GM18526 (cell line): ENCODE measurements around the gene SLC2A4.

Experiments used
- POLR2A ChIP-seq: IDR thresholded peaks from 3 replicates; pipeline ENCODE4 v1.6.1; 2011; ENCODE audit not compliant: insufficient read length; ENCODE audit errors: extremely low read depth

SLC2A4 gene

DNA sequence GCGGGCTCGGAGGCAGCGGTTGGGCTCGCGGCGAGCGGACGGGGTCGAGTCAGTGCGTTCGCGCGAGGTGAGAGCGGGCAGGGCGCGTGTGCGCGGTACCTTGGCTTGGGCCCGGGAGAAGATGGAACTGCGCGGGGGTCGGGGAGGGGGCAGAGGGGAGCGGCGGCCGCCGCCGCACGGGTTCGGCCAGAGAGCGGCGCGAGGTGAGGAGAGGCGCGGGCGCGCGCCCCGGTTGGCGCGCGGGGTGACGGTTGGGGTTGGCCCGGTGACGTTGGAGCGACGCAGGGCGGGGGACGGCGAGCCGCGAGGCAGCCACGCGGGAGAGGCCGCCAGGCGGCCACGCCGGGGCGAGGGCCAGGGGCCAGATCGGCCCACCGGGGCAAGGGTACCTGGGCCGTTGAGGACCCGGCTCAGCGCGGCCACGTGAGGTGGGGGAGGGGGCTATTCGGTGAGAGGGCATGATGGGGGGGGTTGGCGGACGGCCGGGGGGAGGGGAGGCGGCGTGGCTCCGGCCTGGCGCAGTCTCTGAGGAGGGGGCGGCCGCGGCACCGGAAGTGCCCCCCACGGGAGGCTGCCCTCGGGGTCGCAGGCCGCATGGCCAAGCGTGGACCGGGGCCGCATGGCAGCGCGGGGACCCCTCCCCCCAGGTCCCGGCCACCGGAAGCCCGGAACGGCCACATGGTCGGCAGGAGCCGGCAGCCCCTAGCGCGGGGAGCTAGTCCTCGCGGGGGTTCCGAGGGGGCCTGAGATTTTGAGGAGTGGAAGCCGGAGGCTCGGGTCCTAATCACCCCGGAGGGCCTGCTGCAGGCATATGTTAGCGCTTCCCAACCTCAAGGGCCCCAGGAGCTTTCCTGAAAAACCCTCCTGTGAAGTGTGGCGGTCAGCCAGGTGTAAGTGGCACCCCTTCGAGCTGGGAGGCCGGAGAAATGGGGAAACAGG is 26.4 kb downstream of the SLC2A4 start:
- peak; percentile 56 for TF ChIP-seq POLR2A

DNA sequence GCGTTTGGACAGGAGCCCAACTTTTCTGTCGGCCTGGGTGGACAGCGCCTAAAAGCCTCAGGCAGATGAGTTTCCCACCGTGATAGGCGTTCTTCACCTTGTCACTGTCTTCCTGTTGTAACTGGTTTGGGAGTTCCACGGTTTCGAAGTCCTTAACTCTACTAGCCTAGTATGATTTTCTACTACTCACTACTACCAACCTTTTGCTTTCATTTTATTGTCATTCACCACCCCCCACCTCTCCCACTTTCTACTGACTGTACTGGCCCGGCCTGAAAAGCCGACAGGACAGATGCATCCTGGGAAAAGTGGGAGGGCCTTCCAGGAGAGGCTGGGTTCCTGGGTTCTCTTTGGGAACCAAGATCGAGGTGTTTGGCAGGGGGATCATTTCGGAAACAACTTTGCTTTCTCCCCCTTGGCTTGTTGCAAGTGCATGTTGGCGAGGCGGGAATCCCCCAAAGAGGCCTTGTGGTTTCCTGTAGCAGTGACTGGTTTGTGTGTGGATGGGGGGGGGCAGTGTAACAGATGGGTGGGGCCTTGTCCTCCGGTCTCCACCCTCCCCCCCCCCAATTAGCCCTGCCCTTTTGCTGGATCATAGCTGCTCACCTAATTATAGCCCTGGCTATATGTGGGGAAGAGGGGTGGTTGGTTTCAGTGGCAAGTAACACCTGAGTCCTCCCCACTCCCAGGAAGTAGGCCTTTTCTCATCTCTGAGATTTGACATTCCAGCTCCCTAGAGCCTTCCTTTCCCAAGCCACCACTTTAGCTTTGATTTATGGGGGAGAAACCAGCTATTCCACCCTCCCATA is 27.3 kb downstream of the SLC2A4 start:
- no peak for TF ChIP-seq POLR2A

DNA sequence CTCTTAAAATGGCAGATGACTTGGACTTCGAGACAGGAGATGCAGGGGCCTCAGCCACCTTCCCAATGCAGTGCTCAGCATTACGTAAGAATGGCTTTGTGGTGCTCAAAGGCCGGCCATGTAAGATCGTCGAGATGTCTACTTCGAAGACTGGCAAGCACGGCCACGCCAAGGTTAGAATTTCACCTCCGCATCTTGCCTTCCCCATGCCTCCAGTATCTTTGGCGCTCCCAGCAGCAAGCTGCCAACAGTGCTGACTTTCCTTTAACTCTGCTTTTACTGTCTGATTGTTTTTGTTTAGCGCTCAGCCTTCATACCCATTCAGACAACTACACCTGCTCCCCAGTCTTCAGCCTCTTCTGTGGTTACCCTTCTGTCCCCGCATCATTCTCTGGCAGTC is 28.1 kb downstream of the SLC2A4 start:
- no peak for TF ChIP-seq POLR2A

DNA sequence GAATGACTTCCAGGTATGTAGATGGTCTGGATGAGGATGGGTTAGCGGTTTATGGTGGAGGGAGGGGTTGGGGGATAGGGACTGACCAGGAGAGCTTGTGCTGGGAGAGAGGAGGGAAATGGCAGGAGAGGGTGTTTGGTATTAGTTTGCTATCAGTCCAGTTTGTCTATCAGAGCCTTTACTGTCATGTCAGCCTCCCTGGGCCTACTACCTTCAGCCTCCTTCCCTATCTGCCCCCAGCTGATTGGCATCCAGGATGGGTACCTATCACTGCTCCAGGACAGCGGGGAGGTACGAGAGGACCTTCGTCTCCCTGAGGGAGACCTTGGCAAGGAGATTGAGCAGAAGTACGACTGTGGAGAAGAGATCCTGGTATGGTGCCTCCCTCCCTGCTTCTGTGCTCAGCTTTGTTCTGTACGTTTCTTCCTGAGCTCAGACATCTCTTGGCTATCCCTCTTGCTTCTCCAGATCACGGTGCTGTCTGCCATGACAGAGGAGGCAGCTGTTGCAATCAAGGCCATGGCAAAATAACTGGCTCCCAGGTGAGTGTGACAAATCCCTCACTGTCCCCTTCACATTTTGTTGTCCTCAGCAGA is 29.7 kb downstream of the SLC2A4 start:
- TF ChIP-seq POLR2A: no peak

DNA sequence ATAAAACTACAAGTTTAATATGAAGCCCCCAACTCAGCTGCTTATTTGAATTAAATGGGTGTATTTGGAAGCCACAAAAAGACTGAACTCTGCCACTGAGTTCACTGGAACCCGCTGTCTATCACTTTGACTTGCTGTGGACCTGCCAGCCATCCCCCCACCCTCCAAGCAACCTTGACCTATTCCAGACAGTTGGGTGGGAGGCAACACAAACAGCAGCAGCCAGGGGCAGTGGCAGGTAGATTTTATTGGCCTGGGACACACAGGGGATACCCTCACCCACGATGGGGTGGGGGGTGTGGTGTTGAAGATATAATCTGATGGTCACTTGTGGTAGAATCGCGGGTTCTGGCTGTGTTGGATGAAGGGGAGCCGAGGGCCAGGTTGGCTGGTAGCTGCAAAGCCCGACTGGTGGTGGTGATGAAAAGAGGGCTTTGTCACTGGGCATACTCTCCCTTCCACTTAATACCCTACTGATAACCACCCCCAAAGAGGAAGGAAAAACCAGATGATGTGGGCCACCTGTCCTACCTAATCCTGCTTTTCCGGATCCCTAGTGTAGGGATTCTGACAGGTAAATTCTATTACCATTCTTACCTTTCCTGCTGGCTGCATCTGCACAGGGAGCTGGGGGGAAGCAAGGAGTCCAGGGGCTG is 31.0 kb downstream of the SLC2A4 start:
- TF ChIP-seq POLR2A: peak; percentile 21

DNA sequence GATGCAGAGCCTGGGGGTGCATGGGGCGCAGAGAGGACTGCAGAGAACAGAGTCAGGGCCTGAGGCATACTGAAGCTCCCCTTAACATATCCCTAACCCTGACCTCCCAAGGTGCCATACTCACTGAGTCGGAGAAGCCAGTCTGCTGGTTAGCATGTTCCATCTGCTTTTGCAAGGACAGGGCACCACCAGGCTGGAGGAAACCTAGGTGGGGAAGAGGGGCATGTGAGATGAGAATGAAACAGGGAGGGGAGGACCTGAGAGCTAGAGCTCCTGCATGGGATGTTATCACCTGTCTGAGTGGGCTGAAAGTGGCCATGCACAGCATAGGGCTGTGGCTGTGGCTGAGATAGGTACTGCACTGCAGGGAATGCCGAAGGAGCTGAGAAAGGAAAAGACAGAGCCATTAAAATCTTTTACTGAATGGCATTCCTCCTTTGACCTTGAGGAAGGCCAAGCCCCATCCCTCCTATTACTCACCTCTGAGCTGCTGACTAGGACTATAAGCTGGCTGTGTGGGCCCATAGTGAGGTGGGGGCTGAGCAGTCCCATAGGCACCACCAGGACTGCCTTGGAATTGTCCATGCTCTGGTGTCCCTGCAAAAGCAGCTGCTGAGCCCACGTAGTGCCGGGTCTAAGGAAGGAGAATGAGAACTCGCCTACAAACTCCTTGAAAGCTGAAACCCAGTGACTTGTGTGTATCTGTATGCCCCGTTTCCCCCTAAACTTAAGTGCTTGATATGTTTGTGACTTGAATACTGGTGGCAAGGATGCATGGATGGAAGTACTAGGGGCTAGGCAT is 31.8 kb downstream of the SLC2A4 start:
- peak; percentile 11 for TF ChIP-seq POLR2A

DNA sequence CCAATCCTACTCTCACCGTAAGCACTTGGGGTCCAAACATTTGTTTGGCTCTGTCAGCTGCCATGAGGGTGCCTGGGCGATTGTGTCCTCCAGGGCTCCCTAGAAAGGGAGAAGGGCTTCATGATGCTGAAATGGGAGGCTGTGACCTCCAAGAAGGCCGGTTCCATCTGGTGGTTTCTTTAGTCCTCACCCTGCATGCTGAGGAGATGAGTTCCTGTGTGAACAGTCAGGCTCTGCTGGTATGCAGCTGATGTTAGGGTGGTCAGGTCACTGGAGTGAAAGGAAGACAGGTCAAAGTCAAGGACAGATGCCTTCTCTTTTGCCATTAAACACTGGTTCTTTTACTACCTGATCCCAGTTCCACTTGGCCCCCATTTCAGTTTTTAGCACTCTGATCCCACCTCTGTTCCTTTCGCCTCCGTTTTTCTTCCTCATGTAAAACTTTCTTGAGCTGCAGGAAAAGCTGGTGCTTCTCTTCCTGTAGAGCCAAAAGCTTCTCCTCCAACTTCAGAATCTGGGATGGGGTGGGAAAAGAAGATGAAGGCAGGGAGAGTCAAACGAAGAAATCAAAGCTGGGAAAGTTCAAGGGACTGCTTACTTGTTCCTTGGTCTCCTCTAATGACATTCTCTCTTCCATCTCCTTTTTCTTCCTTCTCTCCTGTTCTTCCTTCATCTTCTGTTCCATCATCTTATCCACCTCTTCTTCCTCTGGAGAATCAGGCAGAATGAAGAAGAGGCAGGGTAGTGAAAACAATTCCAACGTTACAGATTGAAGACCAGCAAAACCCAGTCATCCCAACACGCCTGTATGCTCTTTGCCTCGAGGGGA is 32.6 kb downstream of the SLC2A4 start:
- no peak for TF ChIP-seq POLR2A

DNA sequence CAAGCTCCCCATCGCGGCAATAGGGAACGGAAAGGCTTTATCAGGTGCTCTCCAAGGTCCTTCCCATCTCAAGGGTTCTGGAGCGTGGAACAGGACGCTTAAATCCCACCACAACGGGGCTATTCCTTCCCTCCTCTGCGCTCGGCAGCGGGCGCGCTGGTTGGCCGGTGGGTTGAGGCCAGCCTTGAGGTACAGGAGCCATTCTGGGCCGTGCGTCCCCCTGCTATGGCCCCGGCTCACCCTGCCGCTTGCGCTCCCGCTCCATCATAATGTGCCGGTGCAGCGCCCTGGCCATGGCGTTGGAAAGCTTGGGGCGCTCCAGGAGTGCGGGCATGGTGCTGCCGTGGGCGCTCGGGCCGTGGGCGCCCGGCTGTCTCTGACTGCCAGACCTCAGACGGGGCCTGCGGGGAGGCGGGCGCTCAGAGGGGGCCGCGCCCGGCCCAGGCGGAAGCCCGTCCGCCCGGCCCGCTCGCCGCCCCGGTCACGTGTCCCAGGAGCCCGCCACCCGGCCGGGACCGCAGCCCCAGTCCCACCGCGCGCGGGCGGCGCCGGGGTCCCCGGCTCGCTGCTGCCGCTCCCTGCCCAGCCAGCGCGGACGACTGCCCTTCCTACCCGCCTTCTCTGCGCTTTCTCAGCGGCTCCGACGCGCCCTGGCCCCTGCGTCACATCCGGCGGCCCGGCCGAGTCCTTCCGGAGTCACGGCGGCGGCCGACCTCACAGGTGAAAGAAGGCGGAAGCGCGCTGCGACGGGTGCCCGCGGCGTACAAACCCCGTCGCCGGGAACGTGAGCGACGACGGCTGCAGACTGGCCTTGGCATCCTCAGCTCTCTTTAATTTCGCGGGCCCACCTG is 33.4 kb downstream of the SLC2A4 start, which contains the start of gene GPS2:
TSS of gene GPS2 (minus strand) at position 642 of the 851 bp plus-strand sequence. CDS start at position 334, 308 bp downstream.
- TF ChIP-seq POLR2A: peak; percentile 86

DNA sequence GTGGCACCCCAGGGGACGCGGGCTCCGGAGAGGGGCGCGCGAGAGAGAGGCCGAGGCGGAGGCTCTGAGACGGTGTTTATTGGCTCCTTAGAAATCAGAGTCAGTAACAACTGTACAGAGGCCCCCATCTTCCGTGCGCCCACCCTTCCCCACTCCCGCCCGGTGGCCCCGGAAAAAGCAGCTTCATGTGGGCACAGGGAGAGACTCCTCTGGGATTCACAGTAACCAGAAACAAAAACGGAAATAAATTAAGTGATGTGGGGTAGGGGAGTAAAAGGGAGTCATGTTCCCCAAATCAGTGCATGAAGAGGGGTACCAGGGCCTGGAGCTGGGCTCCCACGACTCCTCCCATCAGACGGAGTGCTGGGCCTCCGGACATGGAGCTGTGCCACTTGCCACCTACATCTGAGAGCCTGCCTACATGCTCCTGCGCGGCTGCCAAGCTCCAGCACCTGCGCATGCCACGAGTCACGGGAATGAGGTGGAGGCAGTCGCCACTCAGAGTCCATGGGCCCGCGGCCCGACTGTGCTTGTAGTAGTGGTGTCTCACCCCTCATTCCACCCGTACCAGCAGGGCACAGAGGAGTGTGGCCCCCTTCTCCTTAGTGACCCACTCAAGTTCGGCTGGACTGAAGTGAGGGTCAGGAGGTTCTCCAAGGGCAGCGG is 34.2 kb downstream of the SLC2A4 start:
- TF ChIP-seq POLR2A: no peak

DNA sequence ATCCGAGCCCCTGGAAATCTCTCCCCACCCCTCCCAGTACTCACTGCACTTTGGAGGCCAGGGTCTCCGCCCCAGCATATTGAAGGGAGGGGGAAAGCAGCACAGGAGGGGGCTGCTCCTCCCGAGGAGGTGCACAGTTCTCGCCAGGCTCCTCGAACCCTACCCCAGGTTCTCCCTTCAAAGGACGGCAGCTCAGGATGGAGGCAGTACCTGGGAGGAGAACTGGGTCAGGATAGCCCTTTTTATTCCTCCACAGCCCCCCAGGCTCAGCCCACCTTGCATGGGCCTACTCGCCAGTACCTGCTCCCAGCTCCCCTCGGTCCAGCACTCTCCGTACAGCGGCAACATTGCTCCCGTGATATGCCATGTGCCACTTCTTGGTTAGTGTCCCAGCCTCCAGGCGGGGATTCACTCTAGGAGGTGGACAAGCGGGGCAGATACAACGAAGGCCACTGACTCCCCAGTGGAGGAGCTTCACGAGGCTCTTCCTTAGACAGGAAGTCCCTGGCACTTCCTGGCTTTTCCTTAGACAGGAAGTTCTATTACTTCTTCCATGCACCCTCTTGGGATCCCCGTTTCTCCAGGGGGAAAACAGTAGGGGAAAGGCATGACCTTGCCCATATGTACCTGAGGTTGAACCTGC is 35.8 kb downstream of the SLC2A4 start:
- TF ChIP-seq POLR2A: no peak

DNA sequence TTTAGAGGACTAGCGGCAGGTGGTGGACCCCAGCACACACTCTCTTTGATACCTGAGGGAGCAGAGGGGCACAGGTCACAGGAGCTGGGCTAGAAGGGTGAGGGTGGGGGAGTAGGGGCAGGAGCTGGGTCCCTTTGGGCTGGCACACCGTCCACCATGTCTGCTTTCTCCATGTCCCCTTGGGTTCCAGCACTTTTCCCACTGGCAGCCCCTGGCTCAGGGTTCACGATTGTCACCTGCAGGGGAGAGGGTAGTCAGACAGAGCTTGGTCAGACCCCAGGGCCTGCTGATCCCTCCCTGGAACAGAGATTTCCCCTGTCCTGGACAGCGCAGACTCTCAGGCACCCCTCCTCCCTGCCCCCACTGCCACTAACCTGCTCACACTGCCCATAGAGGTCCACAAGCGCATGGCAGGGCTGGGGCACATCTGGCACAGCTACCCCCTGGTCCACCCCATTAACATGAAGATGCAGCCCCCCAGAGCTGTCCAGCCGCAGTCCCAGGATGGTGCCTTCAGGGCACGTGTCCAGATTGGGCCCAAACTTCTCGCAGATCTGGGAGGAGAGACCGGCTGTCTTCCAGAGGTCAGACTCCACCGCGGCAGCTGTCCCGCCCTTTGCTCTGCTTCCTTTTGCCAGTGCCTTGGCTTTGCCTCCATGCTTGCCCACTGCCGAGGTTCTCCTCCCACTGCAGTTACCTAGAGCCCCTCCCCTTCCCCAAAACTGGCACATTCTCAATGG is 36.8 kb downstream of the SLC2A4 start:
- no peak for TF ChIP-seq POLR2A
